ENCODE data around the gene SPATA31A3. TPM values are rescaled to one million over a fixed set of nuclear protein-coding genes. Genes with fewer than 3 reads are reported as not detected.
"Not testable (repeated sequence)": the region's sequence is repeated elsewhere in the genome, so short reads cannot be mapped to it uniquely, and the experiment has no call there.

Gene SPATA31A3
- total and polyA plus RNA-seq, 2 of the 8 experiments (the other 6 are each of a cell fraction or from before 2014, with no cell fraction given), result not detected

DNA sequence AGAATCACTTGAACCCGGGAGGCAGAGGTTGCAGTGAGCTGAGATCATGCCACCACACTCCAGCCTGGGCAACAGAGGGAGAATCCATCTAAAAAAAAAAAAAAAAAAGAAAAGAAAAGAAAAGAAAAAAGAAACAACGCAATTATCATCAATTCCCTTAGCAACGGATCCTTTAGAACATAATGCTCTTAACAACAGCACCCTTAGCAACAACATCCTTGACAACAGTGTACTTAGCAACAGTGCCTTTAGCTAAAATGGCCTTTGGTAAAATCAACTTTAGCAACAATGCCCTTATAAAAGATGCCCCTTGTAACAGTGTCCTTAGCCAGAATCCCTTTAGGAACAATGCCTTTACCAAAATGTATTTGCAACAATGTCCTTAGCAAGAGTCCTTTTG is 54.7 kb downstream of the SPATA31A3 start:
- H3K4me1 ChIP-seq (replicated peaks in 1 of 4; ENCODE audit: control insufficient read depth in 3 of 4, insufficient read depth in 4 of 4, low read length in 3 of 4); H2AFZ ChIP-seq (ENCODE audit: low read length); H2BK20ac ChIP-seq (ENCODE audit: low read length); H3K14ac ChIP-seq (ENCODE audit: insufficient read length); H3K56ac ChIP-seq (replicated peaks; ENCODE audit: insufficient read length, low read depth, low read length); H3K4me3 ChIP-seq (ENCODE audit: extremely low read depth in 1 of 4, insufficient read depth in 2 of 4, low read depth in 3 of 4, low read length in 4 of 4); H3K4me2 ChIP-seq (ENCODE audit: insufficient read depth in 1 of 2, low read depth in 2 of 2, low read length in 2 of 2); H3K23me2 ChIP-seq (ENCODE audit: low read depth, low read length); H3K27ac ChIP-seq (ENCODE audit: low read depth, low read length); H3K27me3 ChIP-seq (replicated peaks in 1 of 4; ENCODE audit: control insufficient read depth in 3 of 4, extremely low read depth in 1 of 4, insufficient read depth in 3 of 4, low read length in 3 of 4); H3K18ac ChIP-seq (ENCODE audit: extremely low read depth, low read length); H3K79me1 ChIP-seq (ENCODE audit: low read depth, low read length); H3K9ac ChIP-seq (replicated peaks in 1 of 4; ENCODE audit: extremely low read depth in 1 of 4, low read depth in 3 of 4, low read length in 3 of 4); H3K4ac ChIP-seq (replicated peaks; ENCODE audit: insufficient read length, low read depth, low read length); H2AK5ac ChIP-seq (ENCODE audit: low read depth, low read length); CTCF ChIA-PET (ENCODE audit: partially characterized antibody); H2BK15ac ChIP-seq (ENCODE audit: low read length); H2BK5ac ChIP-seq (ENCODE audit: low read depth, low read length); DNase-seq (ENCODE audit: low read depth in 1 of 2, low spot score in 2 of 2); H3K9me3 ChIP-seq (ENCODE audit: insufficient read depth in 2 of 2, low read depth in 1 of 2, low read length in 1 of 2); H3K23ac ChIP-seq (ENCODE audit: insufficient read length); POLR2A ChIA-PET (ENCODE audit: partially characterized antibody); H4K91ac ChIP-seq (replicated peaks; ENCODE audit: insufficient read length, low read length); FAIRE-seq; H4K20me1 ChIP-seq (replicated peaks in 1 of 2; ENCODE audit: control insufficient read depth in 1 of 2, insufficient read depth in 2 of 2, low read length in 2 of 2); H4K8ac ChIP-seq (ENCODE audit: extremely low read depth, insufficient read depth, low read length); H4K5ac ChIP-seq (ENCODE audit: insufficient read length, low read depth, low read length); H3K36me3 ChIP-seq (ENCODE audit: control insufficient read depth in 2 of 4, insufficient read depth in 4 of 4, low read length in 3 of 4); H2BK120ac ChIP-seq (replicated peaks; ENCODE audit: low read depth, low read length); H3K79me2 ChIP-seq (ENCODE audit: control insufficient read depth in 1 of 2, insufficient read depth in 2 of 2, low read length in 2 of 2); H2BK12ac ChIP-seq (ENCODE audit: low read depth, low read length): not testable (repeated sequence)
- 100% methylated on average over 1 of the region's 3 CpGs; no CpG with 5 or more reads in 1 of the 2 experiments for WGBS, 2 experiments (ENCODE audit: extremely low coverage in 1 of 2, insufficient coverage in 1 of 2, insufficient read length in 1 of 2, insufficient replicate concordance in 2 of 2, low coverage in 1 of 2, low lambda C conversion rate in 2 of 2, missing lambda C conversion rate in 1 of 2)

Small RNA genes lying within 50 kb of the gene (small RNA-seq; reads per million reads assigned to genes)
- gene AL353770.1 (ENCODE audit: insufficient read depth), result not detected
- not detected for gene AL353770.2 (ENCODE audit: insufficient read depth)

Other genes with a start within 250 kb of the SPATA31A3 start
- 5.0 and 5.4 TPM in 2 replicates for gene ZNF658, start 91.8 kb downstream of the SPATA31A3 start, total RNA-seq (2021; fragmentation: NEBNext Ultra II Directional; extraction: Animal tissue kit (Norgen Biotek cat#: 25700))
- 0.53 and 0.80 TPM in 2 replicates for gene ZNF658, start 91.8 kb downstream of the SPATA31A3 start, polyA plus RNA-seq (2011; rRNA removed)

Data from H1 (cell line).